GM19238 (cell line): ENCODE results near the gene ERG.

Source experiments
- DNase-seq: peaks from one replicate; pipeline ENCODE4 v3.0.0; 2011; ENCODE audit warnings: low spot score; ENCODE audit not compliant: insufficient read length

Gene ERG

GRCh38 chr21:38498057-38498833 lies at the start of gene ERG:
TSS of gene ERG (minus strand) at chr21:38498477. CDS start at chr21:38498380, 97 bp downstream.
- no peak for DNase-seq

- DNase-seq = no peak
Observed at GRCh38 chr21:38544661-38545060, 46.4 kb upstream of the ERG start.

- DNase-seq = no peak
Observed at GRCh38 chr21:38542263-38542662, 44.0 kb upstream of the ERG start.

GRCh38 chr21:38538353-38538752 lies 40.1 kb upstream of the ERG start:
- no peak for DNase-seq

- no peak for DNase-seq
Observed at GRCh38 chr21:38534591-38534990, 36.3 kb upstream of the ERG start.

GRCh38 chr21:38533887-38534286 lies 35.6 kb upstream of the ERG start:
- no peak for DNase-seq

- no peak for DNase-seq
Observed at GRCh38 chr21:38531591-38531990, 33.3 kb upstream of the ERG start.

GRCh38 chr21:38531039-38531541 lies 32.8 kb upstream of the ERG start:
- DNase-seq = no peak

GRCh38 chr21:38527737-38528136 lies 29.5 kb upstream of the ERG start:
- DNase-seq = no peak

- no peak for DNase-seq
Observed at GRCh38 chr21:38525454-38525853, 27.2 kb upstream of the ERG start.

GRCh38 chr21:38524168-38525153 lies 26.2 kb upstream of the ERG start:
- DNase-seq = no peak

- no peak for DNase-seq
Observed at GRCh38 chr21:38520511-38520910, 22.2 kb upstream of the ERG start.

GRCh38 chr21:38511662-38512243 lies 13.5 kb upstream of the ERG start:
- DNase-seq = no peak

- no peak for DNase-seq
Observed at GRCh38 chr21:38511198-38511597, 12.9 kb upstream of the ERG start.

- DNase-seq = no peak
Observed at GRCh38 chr21:38507374-38507942, 9.2 kb upstream of the ERG start.

GRCh38 chr21:38506661-38507281 lies 8.5 kb upstream of the ERG start:
- no peak for DNase-seq

GRCh38 chr21:38505654-38506523 lies 7.6 kb upstream of the ERG start:
- DNase-seq = no peak

- DNase-seq = no peak
Observed at GRCh38 chr21:38504066-38504465, 5.8 kb upstream of the ERG start.

GRCh38 chr21:38503583-38503982 lies 5.3 kb upstream of the ERG start:
- DNase-seq = no peak

GRCh38 chr21:38500073-38500472 lies 1.8 kb upstream of the ERG start:
- no peak for DNase-seq
